Putamen (tissue), 1 donor: ENCODE results near the gene FGFR2.
A peak's percentile ranks its signal among the peaks of the same experiment; 100 is the strongest.

Experiments used
- DNase-seq: peaks from one replicate; pipeline ENCODE4 v3.0.0-alpha.2; 2016; ENCODE audit warnings: low spot score

The FGFR2 gene

GRCh38 chr10:121598263-121599249 is at the start of gene FGFR2:
Gene FGFR2, minus strand, starts transcription at chr10:121598444. Its CDS starts 4,627 bp downstream, at chr10:121593817.
- peak; percentile 88 for DNase-seq

- DNase-seq, result peak; percentile 14
Measured at GRCh38 chr10:121647401-121647800, 49.2 kb upstream of the FGFR2 start.

DNA sequence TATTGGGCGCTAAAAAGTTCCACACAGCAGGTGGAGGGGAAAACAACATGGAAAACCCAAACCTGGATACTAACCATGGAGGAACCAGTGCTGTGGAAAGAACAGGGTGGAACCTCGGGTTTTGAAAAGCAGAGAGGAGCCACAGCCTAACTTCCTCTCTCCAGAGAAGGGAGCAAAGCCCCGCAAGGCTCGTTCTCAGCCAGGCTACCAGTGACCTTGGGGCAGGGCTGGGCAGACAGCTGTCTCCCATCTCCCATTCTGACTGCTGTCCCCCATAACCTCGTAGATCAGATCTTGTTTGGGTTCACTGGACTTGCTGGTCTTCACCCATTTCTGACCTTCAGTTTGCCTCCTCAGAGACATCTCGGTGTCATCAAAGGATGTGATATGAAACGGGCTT is 47.5 kb upstream of the FGFR2 start:
- no peak for DNase-seq

- no peak for DNase-seq
Measured at GRCh38 chr10:121644501-121644900, 46.3 kb upstream of the FGFR2 start.

- DNase-seq, result no peak
Measured at GRCh38 chr10:121640266-121640665, 42.0 kb upstream of the FGFR2 start.

DNA sequence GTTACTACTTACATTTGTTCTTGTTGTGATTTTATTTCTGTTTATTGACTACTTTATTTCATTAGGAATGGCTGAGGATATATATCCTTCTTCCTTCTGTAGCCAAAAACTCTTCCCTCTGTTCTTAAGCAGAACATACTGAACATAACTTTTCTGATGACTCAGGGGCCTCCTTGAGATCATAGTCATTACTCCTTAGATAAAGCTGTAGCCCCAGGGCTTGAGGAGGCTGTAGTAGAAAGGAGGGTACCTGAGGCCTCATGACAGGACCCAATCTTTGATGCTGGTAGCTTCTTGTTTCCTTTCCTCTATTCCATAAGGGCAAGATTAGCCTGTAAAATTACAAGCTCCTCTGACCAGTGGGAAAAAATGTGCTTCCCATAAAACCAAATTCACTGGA is 41.2 kb upstream of the FGFR2 start:
- DNase-seq, result no peak

GRCh38 chr10:121637437-121637836 is 39.2 kb upstream of the FGFR2 start:
- no peak for DNase-seq

DNA sequence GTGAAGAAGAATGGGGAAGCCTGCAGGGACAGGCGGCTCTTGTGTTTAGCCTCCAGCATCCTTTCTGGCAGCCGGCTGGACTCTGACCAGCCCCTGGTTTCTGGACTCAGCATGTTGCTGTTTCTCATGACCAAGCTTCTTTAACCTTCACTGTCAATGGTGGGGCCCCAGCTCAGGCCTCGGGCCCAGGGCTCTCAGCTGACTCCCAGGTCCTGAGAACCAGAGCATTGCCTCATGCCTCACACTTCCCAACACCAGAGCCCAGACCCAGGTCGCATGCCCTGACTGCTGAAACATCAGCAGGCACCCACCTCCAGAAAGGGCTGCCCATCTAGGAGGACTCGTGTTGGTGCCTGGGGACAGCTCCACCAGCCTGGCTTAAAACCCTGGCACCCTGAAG is 34.8 kb upstream of the FGFR2 start:
- DNase-seq, result no peak

GRCh38 chr10:121631365-121632029 is 33.3 kb upstream of the FGFR2 start:
- DNase-seq, result no peak

DNA sequence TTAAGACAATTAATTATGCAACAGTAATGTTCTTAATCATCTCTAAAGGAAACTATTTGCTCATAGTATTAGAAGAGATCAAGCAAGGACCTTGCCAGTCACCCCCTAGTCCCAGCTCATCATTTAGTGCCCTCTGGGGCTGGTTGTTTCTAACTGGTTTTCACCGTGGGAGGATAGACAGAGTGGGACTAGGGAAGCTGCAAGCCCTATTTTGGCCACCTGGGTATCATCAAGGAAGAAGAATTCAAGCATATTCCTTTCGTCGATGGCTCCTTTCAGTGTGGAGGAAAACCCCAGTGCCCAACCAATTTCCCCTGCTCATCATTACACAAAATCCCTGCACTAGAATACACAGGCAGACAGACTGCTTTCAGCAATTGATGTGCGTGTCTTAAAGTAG is 30.6 kb upstream of the FGFR2 start:
- DNase-seq, result no peak

- no peak for DNase-seq
Measured at GRCh38 chr10:121627876-121628581, 29.8 kb upstream of the FGFR2 start.

GRCh38 chr10:121624836-121625486 is 26.7 kb upstream of the FGFR2 start:
- no peak for DNase-seq

- DNase-seq, result no peak
Measured at GRCh38 chr10:121618906-121619305, 20.7 kb upstream of the FGFR2 start.

GRCh38 chr10:121617176-121617575 is 18.9 kb upstream of the FGFR2 start:
- DNase-seq, result peak; percentile 81

DNA sequence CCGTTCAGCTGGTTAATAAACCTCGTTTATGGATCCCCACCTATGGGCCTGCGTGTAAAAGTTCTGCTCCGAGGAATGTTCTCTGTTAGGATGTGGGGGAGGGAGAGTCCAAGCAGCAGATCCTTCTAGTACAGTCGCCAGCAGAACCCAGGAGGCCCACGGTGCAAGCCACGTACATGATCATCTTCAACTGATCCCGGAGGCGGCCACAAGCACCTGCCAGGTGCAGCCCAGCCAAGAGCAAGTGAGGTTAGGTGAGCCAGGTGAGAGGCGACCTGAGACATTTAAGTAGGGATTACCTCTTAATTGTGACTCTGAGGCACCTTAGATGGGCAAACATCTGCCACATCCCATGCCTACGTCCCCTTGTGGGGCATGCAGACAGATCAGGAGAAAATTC is 18.0 kb upstream of the FGFR2 start:
- DNase-seq, result no peak

DNA sequence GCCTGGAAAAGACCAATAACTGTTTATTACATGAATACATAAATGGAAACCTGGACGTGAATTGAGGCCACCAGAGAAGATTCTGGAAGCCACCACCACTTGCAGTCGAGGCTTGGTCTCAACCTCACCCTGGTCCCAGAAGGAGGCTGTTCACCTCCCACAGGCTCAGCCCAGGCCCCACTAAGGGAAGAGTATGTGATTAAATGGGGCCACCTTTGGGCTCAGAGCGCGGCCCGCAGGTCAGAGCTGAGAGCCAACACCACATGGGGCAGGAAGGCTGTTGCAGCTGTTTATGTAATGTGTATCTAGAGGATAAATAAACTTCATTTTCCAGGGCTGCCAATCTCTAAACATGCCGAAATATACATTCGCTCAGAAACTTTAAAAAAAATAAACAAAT is 17.6 kb upstream of the FGFR2 start:
- no peak for DNase-seq

- no peak for DNase-seq
Measured at GRCh38 chr10:121615435-121615793, 17.2 kb upstream of the FGFR2 start.

DNA sequence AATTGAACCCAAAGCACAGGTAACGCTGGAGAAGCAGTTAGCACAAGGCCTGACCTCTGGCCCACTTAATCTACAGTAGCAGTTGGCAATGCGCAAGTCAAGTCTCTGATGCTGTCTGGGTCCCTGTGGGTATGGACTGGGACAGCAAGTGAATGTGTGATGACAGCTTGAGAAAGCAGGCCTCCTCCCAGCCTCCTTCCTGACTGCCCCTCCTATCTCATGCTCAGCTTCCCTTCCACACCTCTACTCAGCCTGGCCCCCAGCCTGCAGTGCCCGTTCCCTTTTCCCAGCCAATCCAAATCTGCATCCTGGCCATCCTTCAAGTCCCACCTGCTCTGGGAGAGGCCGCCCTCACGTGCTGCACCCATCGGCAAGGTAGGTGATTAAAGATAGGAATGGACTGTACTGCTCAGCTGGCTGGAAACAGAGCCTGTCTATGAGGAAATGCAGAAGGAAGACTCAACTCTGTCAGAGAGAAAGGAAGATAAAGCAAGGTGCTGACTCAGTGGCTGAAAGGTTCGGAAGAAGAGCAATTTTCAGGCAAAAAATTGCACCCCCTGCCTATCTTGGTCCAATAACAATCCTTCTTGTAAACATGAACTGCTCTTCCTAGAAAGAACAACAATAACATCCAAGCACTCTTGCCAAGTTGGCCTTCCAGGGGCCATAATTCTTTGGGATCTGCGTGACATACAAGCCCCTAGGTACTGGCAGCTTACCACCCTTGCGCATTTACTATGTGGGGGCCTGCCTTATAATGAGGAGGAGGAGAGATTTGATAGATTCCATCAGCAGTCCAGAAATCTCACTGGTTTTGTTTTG is 16.6 kb upstream of the FGFR2 start:
- DNase-seq, result no peak

- DNase-seq, result no peak
Measured at GRCh38 chr10:121613456-121613855, 15.2 kb upstream of the FGFR2 start.

DNA sequence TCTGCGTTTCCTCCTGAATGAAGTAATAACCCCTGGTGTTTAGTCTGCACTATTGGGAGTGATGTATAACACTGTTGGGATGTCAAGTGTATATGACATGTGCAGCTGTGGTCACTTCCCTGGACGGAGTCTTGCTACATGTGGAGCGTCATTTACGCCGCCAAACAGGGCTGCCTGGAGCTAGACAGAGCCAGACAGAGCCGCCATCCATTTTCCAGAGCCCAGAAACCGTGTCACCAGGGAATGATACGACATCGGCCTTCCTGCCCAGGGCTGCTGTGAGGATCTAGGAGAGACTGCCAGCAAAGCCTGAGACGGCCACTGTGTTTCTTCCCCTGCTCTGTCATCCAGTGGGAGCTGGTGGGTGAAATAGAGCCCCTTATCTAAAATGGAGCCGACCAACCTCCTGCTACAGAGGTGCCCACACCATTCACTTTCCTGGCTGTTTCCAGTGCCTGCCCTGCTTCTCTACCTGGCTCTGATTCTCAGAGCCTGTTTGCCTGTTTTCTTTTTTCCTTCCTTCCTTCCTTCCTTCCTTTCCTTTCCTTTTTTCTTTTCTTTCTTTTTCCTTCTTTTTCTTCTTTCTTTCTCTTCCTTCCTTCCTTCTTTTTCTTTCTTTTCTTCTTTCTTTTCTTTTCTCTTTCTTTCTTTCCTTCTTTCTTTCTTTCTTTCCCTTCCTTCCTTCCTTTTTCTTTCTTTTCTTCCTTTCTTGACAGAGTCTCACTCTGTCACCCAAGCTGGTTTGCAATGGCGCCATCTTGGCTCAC is 13.3 kb upstream of the FGFR2 start:
- DNase-seq, result no peak
